Renal cortex interstitium (tissue), 11 donors: ENCODE data around the gene TNFRSF14. TPM values are rescaled to one million over a fixed set of nuclear protein-coding genes. Genes with fewer than 3 reads are reported as not detected.

Experiments used
- DNase-seq, 11 donors: peaks; one replicate each; pipeline ENCODE4 v3.0.0-alpha.2; 2013; ENCODE audit warnings: low read depth in 9 of 11, low spot score in 4 of 11; ENCODE audit errors: extremely low read depth in 1 of 11
- polyA plus RNA-seq, 3 donors: library from polyadenylated mRNA; unstranded; fragments of 120-200 nt; gene quantifications; one replicate each; pipeline ENCODE4 v1.2.1, GENCODE V29; 2013; ENCODE audit not compliant: insufficient read length in 3 of 3

TNFRSF14 gene
- polyA plus RNA-seq, 3 donors, result 16.5 to 37.2 (median 20.9) TPM

GRCh38 chr1:2519029-2519685 lies 37.0 kb upstream of the TNFRSF14 start:
- no peak for DNase-seq

- DNase-seq, result no peak
Measured at GRCh38 chr1:2519729-2520128, 36.4 kb upstream of the TNFRSF14 start.

GRCh38 chr1:2520206-2520605 lies 36.0 kb upstream of the TNFRSF14 start:
- no peak for DNase-seq

GRCh38 chr1:2520806-2521205 lies 35.4 kb upstream of the TNFRSF14 start:
- DNase-seq, result no peak

- no peak for DNase-seq
Measured at GRCh38 chr1:2522230-2522629, 33.9 kb upstream of the TNFRSF14 start.

GRCh38 chr1:2523191-2523890 lies 32.8 kb upstream of the TNFRSF14 start:
- DNase-seq, result no peak

GRCh38 chr1:2523891-2524609 lies 32.1 kb upstream of the TNFRSF14 start:
- no peak for DNase-seq

GRCh38 chr1:2525572-2525919 lies 30.6 kb upstream of the TNFRSF14 start:
- DNase-seq, result no peak

- peak in 10 of 11 donors; percentile 74 to 93 (median 90) for DNase-seq
Measured at GRCh38 chr1:2525920-2526823, 30.0 kb upstream of the TNFRSF14 start, which contains the start of gene PANK4. Gene PANK4 (minus strand): TSS chr1:2526596. CDS start chr1:2526587, 9 bp downstream.

GRCh38 chr1:2526824-2527555 lies 29.2 kb upstream of the TNFRSF14 start:
- no peak for DNase-seq

GRCh38 chr1:2527556-2527860 lies 28.7 kb upstream of the TNFRSF14 start:
- no peak for DNase-seq

GRCh38 chr1:2528016-2528415 lies 28.2 kb upstream of the TNFRSF14 start:
- DNase-seq, result no peak

GRCh38 chr1:2528611-2528965 lies 27.6 kb upstream of the TNFRSF14 start:
- no peak for DNase-seq

GRCh38 chr1:2528966-2529783 lies 27.0 kb upstream of the TNFRSF14 start:
- DNase-seq, result no peak

GRCh38 chr1:2529784-2530512 lies 26.2 kb upstream of the TNFRSF14 start, which contains the start of gene HES5:
Gene HES5 (minus strand): TSS chr1:2530263. CDS start chr1:2530164, 99 bp downstream.
- DNase-seq, result no peak

- no peak for DNase-seq
Measured at GRCh38 chr1:2530513-2531361, 25.4 kb upstream of the TNFRSF14 start.
